ENCODE results near the gene VTA1.
"Not testable (repeated sequence)": the region's sequence is repeated elsewhere in the genome, so short reads cannot be mapped to it uniquely, and the experiment has no call there.

Gene VTA1, protein sequence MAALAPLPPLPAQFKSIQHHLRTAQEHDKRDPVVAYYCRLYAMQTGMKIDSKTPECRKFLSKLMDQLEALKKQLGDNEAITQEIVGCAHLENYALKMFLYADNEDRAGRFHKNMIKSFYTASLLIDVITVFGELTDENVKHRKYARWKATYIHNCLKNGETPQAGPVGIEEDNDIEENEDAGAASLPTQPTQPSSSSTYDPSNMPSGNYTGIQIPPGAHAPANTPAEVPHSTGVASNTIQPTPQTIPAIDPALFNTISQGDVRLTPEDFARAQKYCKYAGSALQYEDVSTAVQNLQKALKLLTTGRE

DNA sequence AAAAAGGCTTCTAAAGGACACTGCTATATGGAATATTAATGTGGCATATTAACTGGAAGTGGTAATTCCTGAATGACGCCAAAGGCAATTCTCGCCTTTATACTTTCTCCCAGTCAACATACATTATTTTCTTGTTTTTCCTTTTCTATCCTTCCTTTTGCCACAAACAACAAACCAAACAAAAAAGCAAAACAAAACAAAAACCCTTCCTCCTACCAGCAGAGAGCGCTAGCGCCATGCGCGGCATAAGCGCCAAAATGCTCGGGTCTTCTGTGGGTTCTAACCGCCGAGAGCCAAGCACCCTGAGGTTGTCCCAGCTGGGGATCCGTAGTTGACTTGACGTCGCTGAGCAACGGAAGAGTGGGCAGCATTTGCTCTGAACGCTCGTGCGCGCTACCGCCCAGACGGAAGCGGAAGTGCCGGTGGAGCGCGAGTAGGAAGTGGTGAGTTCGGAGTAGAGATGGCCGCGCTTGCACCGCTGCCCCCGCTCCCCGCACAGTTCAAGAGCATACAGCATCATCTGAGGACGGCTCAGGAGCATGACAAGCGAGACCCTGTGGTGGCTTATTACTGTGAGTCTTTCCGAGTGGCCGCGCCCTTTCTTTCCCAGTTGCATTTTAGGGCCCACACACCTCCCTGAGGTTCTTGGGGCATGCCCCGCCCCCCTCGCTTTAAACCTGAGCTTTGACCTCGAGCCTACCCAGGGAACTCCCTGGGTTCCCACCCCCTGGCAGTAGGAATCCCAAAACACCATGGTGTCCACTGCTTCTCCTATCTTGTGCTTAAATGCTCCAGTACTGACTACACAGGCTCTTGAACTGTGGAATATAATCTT is at the start of gene VTA1, which contains the start of gene NMBR:
Gene VTA1, plus strand, starts transcription at position 436 of the 835 bp plus-strand sequence. Its CDS starts 25 bp downstream, at position 461.
Gene NMBR, minus strand, starts transcription at position 295 of the 835 bp plus-strand sequence. CDS start 58,464 bp downstream, outside the sequence.
- DNase-seq (ENCODE audit: low read depth), result peak; percentile 99

- DNase-seq (ENCODE audit: low read depth), result not testable (repeated sequence)
These were observed 42.2 kb upstream of the VTA1 start for GRCh38 chr6:142104820-142105219.

DNA sequence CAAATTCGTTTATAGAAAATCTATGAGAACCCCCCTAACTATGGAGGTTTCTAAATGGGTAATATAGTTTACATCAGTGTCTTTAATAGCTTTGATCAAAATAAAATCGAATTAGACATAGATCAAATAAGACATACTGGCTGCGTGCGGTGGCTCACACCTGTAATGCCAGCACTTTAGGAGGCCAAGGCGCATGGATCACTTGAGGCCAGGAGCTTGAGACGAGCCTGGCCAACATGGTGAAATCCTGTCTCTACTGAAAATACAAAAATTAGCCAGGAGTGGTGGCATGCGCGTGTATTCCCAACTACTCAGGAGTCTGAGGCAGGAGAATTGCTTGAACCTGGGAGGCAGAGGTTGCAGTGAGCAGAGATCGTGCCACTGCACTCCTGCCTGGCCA is 36.2 kb upstream of the VTA1 start:
- DNase-seq (ENCODE audit: low read depth), result not testable (repeated sequence)

GRCh38 chr6:142112451-142113061 is 34.5 kb upstream of the VTA1 start:
- peak; percentile 46 for DNase-seq (ENCODE audit: low read depth)

GRCh38 chr6:142117366-142117765 is 29.7 kb upstream of the VTA1 start:
- DNase-seq (ENCODE audit: low read depth), result no peak

DNA sequence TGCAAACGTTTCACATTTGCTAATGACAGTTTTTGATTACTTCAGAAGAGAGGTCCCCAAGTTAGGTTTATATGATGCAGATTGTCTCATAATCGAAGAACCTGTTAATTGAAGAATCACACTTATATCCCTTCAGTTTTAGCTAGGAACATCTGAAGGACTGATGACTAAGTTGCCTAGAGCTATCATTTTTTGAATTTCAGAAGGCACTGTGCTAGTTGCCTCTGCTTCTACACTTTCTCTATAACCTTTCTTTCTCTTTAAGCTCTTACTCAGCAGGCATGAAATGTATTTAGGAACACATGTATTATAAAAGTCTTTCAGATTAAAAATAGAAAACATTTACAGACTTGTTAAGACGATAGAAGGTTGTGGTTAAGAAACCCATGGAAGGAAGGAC is 28.7 kb upstream of the VTA1 start:
- no peak for DNase-seq (ENCODE audit: low read depth)

DNA sequence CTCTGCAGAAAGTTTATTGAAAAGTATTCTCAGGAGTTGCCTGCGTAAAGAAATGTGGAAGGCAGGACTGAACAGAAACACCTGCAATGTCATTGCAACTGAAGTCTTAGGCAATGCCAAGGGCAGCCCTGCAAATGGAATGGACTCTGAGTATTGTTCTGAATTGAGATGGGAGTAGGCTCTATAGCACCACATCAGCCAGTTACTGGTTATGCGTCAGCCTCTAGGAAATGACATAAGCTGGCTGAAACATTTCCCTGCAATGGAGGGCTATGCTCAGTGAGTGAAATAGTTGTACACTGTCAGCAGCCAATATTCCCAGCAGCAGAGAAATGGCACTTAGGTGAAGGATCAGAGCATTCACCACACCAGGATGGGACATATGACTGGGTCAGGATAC is 28.1 kb upstream of the VTA1 start:
- no peak for DNase-seq (ENCODE audit: low read depth)

DNA sequence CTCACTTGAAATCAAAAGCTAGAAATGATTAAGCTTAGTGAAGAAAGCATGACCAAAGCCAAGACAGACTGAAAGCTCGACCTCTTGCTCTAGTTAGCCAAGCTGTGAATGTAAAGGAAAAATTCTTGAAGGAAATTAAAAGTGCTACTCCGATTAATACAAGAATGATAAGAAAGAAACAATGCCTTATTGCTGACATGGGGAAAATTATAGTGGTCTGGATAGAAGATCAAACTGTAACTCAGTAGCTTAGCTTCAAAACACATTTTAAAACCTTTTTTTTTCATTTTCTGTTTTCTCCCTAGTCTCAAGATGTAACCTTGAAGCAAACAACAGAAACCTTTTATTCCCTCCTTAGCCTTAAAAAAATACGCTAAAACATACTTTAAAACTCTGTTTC is 25.7 kb upstream of the VTA1 start:
- DNase-seq (ENCODE audit: low read depth), result no peak

DNA sequence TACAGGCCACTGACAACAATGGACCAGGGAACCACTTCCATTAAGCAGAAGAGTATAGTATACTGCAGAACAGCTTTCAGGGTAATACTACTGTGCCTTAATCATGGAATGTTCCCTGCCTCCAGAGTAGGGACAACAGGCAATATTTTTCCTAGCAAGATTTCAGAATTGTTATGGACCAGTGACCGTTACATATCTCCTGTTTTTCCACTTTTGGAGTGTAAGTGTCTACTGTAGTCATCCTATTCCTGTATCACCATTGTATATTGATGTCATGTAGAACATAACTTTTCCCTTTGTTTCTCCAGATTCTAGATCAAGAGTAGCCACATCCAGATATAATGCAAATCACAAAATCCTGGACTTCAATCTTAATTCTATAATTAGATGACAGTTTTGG is 16.2 kb upstream of the VTA1 start:
- no peak for DNase-seq (ENCODE audit: low read depth)

DNA sequence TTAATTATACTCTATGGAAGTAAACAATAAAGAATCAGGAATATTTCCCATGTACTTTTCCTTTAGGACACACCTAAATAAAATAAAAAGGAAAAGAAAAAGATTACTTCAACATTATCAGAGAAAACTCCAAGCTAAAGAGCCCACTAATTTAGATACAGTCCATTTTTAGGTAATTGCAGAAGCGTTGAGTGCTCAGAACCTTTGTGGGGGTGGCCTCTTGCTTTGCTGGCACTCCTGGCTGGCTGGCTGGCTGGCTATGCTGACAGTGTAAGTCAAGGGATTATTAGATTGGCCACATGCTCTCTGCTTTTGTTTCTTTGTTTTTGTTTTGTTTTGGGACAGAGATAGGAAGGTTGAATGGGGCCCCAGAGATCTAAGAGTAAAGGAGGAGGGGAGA is 14.4 kb upstream of the VTA1 start, which contains the start of gene GJE1:
Gene GJE1, plus strand, starts transcription at position 301 of the 400 bp plus-strand sequence. CDS start 234 bp downstream, outside the sequence.
- DNase-seq (ENCODE audit: low read depth), result no peak

DNA sequence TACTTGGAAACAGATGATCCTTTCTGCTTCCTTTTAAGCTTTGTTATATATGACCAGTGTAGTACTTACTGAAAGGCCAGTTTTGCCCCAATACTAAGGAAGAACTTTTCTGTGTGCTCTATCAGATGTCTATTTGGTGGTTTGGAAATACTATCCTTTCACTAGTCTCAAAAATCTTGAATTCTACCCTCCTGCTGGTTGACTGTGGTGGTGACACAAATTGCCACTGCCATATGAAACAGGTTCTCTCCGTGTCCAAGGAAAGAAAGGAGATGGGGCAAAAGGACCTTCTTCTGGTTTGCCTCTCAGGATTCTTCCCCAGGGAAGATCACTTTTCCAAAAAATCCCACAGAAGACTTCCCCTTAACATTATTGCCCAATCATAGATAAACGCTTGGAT is 8.2 kb upstream of the VTA1 start:
- DNase-seq (ENCODE audit: low read depth), result no peak

DNA sequence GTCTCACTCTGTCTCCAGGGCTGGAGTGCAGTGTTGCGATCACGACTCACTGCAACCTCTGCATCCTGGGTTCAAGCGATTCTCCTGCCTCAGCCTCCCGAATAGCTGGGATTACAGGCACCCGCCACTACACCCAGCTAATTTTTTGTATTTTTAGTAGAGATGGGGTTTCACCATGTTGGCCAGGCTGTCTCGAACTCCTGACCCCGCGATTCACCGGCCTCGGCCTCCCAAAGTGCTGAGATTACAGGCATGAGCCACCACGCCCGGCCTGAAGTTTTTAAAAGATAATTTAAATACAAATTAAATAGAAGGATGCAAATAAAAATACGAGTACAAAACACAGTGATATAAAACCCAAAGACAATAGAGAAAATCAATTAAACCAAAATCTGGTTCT is 5.5 kb upstream of the VTA1 start:
- not testable (repeated sequence) for DNase-seq (ENCODE audit: low read depth)

- DNase-seq (ENCODE audit: low read depth), result peak; percentile 60
These were observed 5.7 kb downstream of the VTA1 start for GRCh38 chr6:142152746-142153145.

GRCh38 chr6:142153196-142153595 is 6.1 kb downstream of the VTA1 start:
- DNase-seq (ENCODE audit: low read depth), result no peak

- DNase-seq (ENCODE audit: low read depth), result no peak
These were observed 7.3 kb downstream of the VTA1 start for GRCh38 chr6:142154336-142154735.

- no peak for DNase-seq (ENCODE audit: low read depth)
These were observed 8.0 kb downstream of the VTA1 start for GRCh38 chr6:142155091-142155490.

GRCh38 chr6:142155895-142156757 is 9.1 kb downstream of the VTA1 start:
- DNase-seq (ENCODE audit: low read depth), result no peak

DNA sequence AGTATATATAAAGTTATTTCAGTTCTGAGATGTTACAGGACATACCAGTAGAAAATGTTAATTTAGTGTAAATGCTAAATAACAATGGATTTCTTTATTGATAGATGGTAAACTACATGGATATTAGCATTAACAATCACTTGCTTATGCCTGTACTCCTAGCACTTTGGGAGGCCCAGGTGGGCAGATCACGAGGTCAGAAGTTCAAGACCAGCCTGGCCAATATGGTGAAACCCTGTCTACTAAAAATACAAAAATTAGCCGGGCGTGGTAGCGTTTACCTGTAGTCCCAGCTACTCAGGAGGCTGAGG is 9.7 kb downstream of the VTA1 start:
- not testable (repeated sequence) for DNase-seq (ENCODE audit: low read depth)

DNA sequence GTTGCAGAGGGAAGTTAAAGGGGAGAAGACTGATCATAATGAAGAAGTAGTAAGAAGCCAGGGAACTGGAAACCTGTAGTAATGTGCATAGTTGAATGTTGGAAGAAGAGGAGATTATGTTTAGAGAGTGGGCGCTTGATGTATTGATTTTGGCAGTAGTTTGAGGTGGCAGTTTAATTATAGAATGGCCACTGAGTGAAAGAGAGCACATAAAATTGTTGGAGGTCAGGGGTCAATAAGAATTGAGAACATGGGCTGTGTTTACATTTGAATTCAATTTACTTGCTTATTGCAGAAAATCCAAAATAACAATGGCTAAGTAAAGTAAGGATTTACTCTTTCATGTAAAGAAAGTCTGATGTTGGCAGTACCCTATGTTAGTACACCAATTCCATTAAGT is 15.7 kb downstream of the VTA1 start:
- DNase-seq (ENCODE audit: low read depth), result no peak

- no peak for DNase-seq (ENCODE audit: low read depth)
These were observed 18.2 kb downstream of the VTA1 start for GRCh38 chr6:142165227-142165626.

DNA sequence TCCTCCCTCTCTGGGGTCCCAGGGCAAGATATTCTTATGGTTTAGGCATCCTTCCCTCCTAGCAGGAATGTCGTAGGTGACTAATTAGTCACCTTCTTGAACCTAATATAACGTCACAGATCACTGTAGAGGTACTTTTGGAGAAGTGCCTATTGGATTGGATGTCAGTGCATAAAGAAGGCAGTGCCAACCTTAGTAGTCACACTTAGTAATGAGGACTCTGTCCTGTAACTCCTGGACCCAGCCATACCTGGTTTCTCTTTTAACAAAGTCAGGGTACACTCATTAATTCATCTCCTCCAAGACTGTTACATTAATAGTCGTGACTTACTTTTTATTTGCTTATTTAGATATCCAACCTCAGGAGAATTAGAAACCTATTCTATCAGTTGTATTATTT is 20.0 kb downstream of the VTA1 start:
- DNase-seq (ENCODE audit: low read depth), result no peak

GRCh38 chr6:142167486-142167885 is 20.4 kb downstream of the VTA1 start:
- no peak for DNase-seq (ENCODE audit: low read depth)
